GM18507 (cell line): ENCODE measurements around the gene NCOR2.

Source experiments
- DNase-seq: peaks from one replicate; pipeline ENCODE4 v3.0.0; 2011; ENCODE audit warnings: low read depth; ENCODE audit not compliant: insufficient read length; ENCODE audit errors: extremely low spot score
- FAIRE-seq: peaks from 2 replicates; lab custom pipeline; 2011; peaks lifted over from hg19 to GRCh38; lab: Jason Lieb, UNC

NCOR2 gene

DNA sequence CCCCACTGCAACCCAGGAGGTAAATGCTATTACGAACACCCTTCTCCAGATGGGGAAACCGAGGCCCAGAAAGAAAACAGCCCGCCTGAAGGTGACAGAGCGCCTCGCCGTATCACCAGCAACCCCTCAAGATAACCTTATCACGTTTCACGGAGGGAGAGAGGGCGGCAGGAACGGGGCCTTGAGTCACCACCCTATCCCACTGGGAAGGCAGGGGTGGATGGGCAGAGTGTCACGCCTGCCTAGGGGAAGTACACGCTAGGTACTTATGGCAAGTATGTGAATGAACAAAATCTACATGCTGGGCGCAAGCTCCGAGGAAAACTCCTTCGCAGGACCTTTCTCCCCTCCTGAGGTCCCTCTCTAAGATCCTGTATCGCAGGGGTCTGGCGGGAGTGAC lies 17.8 kb downstream of the NCOR2 start:
- FAIRE-seq (no peak), DNase-seq (no peak)

DNA sequence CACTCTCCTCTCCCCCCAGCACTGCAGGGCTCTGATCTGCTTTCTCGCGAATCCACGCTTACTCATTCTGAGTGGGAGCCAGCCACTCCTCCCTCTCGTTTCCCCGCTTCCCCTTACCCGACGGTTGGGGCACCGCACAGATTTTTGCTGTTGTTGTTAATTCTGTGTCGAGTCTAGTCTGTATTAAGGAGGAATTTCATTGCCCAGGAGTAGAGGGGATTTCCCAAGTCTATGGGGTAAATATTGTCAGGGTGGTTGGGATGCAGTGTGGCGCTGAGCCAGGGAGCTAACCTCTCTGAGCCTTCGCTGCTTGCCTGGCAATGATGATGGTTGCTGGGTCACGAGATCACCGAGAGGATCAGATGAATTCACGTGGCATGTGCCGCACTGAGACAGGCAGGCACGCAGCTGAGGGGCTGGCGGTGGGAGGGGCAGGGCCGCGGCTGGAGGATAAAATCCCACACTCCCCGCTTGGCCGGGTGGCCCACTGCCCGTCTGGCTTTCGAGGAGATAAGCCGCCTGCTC lies 18.5 kb downstream of the NCOR2 start:
- FAIRE-seq: peak; percentile 24
- no peak for DNase-seq

DNA sequence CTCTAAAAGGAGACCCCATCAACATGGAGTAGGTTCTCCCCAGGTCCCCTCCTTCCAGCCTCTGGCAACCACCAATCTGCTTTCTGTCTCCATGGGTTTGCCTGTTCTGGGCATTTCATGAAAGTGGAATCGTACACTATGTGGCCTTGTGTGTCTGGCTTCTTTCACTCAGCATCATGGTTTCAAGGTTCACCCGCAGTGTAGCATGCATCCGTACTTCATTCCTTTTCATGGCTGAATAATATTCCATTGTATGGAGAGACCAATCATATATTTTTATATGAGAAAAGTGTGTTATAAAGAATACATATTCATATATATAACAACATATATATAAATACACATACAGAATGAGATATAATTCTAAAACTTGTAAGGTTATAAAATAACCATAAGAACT lies 19.8 kb downstream of the NCOR2 start:
- FAIRE-seq (no peak), DNase-seq (no peak)

DNA sequence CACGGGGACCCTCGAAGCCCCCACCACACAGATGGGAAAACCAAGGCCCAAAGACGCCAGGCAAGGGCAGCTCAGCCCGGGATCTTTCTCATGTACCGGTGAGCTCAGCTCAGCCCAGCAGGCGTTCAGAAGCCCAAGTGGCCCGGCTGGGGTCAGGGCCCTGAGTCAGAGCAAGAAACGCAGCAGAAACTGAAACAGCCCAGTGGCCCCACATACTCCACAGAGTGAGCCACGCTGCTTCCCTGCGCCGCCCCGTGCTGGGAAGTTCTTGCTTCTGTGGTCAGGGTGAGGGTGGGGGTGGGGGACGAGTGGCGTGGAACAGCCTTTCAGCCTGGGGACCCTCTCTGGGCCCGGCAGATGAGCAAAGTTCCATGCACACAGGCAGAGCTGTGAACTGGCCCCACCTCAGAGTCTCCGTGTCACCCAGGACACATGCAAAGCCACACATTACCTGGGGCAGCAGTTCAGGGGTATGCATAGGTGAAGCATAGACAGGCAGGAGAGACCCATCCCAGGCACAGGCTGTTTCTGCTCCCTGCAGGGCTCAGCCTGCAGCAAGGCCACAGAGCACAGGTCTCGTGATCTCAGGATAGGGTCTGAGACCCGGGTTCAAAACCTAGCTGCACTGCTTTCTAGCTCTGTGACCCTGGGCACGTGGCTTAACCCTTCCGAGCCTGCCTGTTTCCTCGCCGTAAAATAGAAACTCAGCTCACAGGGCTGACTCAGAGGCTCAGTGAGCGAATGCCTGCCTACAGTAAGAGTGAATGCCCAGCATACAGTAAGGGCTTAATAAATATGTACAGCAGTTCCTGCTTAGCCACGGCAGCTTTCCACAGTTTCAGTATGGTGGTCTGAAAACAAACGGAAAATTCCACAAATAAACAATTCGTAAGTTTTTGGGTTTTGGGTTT lies 21.6 kb downstream of the NCOR2 start:
- FAIRE-seq: peak; percentile 99
- DNase-seq: peak; percentile 64

DNA sequence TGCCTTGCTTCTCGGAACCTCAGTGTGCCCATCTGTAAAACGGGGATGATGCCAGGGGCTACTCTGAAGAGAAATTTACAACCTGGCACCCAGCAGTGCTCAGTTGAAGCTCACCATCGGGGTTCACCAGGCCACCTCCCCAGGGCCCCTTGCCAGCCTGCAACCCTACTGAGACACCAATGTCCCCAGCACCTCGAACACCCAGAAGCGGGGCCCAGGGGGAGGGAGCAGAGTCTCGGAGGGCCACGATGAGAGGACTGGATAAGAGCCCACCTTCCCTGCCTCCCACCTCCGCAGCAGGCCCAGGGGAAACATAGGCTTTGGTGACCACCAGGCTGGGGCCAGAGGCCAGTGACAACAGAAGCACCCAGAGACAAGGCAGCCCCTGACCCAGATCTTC lies 22.4 kb downstream of the NCOR2 start:
- no peak for FAIRE-seq
- no peak for DNase-seq

DNA sequence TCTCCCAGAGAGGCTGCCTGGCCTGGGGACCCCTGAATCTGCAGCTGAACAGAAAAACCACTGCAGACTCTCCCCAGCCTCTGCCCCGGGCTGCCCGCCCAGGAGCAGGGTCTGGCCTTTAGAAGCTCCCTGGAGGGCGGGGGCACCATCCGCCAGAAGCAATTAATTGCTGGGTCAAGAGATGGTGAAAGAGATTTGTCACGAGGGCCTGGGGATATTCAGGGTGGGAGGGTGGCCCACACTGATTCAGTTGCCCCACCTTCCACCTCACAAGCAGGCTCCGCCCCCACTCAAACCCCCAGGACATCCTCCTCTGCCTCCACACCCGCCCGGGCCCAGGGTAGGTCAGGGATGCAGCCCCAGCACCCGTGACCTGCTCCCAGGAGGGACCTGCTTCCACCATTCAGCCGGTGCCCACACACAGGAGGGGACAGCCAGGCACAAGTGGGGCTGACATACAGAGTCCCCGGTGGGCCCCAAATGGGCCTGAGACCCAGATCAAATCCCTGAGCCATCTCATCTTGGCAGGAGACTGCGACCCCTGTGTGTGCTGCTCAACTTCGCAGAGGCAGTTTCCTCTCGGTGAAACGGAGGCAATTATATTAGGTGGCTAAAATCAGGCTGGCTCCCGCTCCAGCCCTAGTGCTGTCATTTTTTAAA lies 23.0 kb downstream of the NCOR2 start:
- FAIRE-seq (peak; percentile 56), DNase-seq (no peak)

DNA sequence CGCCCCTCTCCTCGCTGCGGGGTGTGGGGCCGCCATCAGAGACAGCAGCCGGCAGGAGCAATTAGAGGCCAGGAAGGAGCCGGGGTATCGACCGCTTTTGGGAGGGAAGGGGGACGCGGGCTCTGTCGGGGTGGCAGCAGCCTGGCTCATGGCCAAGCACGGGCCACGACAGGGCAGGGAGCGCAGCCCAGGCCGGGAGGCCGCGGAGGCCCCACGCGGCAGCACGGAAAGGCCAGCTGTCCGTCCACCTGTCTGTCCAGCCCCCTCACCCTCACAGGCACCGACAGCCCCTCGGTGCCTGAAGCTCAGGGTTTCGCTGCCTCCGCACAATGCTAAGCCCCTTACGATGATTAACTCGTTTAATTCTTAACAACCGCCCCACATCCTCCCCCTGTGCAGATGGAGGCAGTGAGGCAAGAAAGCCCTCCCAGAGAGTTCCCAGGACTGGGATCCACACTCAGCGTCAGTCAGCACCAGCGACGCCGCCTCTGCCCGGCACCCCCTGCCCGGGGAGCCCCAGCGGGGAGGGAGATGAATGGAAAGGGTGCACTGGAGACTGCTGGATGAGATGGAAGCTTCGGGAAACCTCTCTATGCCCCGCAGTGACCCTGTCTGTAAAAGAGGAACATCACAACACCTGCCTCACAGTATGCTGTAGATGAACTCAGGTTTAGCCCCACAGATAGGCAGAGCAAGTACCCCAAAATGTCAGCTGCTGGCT lies 23.7 kb downstream of the NCOR2 start:
- peak; percentile 54 for FAIRE-seq
- no peak for DNase-seq

DNA sequence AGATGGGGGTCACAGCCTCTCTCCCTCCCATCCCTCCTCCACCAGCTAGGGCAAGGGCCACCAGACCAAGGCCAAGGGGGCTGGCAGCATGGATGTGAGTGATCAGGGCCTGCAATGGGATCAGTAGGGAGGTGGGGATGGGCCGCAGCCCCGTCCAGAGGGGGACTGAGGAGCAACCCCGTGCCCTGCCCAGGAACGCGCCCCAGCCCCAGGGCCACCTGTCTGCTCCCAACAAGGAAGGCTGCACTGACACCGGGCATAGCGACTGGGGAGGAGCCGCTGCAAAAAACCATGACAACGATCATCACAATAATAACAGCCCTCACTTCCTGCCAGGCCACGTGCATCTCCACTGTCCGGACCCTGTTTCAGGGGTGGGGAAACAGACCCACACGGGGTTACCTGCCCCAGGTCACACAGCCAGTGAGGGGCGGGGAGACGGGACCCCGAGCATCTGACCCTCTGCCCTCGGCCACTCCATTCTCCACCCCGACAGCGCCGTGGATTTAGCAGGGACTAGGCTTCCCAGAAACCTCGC lies 24.3 kb downstream of the NCOR2 start:
- no peak for DNase-seq
- FAIRE-seq: peak; percentile 67

DNA sequence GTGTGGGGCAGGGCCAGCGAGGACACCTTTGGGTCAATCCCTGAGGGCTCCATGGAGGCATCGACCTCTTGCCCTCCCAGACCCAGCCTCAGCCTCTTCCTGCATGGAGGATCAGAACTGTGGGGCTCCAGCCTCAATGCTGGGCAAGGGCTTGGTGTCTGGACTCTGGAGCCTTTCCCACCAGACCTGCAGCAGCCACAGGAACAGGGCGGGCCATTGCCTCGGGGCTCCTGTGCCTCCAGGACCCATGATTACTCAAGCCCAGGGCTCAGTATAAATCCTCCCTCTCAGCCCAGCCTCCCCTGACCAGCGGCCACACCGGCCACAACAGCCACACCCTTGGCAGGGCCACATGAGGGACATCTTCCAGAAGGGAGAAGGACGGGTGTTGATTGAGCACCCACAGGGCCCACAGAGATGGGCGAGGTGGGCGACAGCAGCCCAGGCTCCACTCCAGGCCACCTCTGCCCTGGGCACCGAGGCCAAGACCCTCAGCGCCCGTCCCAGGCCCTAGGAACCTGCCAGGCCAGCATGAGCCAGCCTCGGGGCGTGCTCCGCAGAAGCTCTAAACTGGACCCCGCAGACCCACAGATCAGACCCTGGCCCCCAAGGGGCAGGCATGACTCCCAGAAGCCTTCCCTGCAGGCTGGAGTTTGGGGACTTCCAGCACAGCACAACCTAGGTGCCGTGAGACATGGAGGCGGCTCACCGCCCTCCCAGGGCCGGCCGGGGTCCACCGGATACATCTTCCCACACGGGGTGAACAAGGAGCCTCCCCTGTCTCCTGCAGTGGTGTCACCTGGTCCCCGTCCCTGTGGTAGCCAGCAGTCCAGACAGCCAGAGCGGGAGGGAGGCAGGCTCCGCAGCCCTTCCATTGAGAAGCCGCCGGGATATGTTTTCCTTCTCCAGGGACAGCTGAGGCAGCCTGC lies 25.1 kb downstream of the NCOR2 start:
- FAIRE-seq (no peak), DNase-seq (no peak)

DNA sequence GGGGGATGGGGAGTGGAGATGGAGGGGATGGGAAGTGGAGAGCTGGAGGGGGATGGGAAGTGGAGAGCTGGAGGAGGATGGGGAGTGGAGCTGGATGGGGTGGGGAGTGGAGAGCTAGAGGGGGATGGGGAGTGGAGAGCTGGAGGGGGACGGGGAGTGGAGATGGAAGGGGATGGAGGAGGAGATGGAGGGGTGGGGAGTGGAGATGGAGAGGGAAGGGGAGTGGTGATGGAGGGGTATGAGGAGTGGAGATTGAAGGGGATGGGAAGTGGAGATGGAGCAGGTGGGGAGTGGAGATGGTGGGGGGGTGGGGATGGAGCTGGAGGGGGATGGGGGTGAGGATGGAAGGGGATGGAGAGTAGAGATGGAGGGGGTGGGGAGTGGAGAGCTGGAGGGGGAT lies 26.1 kb downstream of the NCOR2 start:
- no peak for DNase-seq

DNA sequence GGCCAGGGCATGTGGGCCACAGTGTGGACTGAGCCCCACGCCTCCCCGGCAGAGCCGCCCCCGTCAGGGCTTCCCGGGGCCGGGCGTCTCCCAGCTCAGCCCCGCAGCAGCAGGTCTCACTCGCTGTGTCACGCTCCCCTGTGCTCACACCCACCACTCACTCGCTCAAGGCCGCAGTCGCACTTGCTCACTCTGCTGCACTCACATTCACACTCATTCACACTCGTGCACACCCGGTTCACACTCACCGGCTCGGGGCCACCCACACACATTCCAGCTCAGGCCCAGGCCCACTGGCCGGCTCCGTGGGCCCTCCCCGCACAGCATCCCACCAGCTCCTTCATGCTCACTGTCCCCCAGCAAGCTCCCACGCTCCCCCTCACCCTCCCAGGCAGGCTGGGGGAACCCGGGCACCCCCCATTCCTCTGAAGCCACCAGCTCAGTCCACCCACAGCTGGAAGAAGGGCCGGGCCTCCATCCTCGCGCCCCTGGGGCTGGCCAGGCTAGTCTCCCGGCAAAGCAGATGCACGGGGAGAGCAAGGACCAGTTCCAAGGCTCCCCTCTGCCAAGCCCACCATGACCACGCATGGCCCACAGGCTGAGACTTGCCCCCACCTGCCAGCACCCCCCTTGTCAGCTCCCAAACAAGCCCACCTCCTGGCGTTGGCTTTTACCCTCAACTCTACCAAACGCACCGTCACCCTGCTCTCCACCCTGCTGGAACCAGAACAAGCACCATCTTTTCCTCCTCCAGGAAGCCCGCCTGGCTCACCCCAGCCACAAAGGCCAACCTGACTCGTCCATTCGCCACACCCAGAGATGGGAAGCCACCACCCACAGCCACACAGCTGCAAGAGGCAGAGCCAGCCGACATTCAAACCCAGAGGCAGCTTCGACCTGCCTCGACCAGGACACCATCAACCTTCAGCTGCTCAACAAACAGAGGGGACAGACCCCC lies 28.0 kb downstream of the NCOR2 start:
- FAIRE-seq (no peak), DNase-seq (no peak)

More for the DNA sequence above, 26.1 kb downstream of the NCOR2 start:
- FAIRE-seq: no peak

DNA sequence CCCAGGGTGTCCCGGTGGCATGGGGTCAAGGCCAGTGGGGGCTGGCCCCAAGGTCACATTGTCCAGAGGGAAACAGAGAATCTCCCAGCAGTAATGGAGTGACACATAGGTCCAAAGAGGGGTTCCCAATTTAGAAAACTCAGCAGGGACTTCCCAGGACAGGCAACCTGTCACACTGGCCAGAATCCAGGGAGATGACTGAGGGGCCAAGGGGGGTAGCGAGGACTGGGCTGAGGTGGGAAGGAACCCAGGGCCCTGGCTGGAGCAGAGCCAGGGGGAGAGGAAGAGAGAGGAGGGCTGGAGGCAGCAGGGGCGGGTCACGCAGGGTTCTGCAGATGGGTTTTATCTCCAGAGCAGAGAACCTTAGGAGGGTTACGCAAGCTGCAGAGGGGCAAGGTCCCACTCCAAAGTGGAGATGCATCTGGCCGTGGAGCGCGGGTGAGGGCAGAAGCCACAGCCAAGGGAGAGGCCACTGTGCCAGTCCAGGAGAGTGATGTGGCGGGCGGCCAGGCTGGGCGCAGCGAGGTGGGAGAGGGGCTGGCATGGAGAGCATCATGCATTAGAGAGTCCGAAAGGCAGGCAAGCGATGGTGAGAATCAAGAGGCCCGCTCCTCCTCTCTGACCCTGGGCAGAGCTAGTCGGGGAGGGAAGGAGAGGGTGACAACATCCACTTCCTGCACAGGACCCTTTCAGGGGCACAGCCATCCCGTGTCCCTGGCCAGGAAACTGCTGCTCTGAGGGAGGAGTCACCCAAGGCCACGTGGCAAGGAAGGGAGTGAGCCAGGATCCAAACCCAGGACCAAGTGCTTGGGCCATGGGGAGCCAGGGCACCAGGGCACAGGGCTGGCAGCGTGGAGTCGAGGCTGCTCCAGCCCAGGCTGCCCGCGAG lies 29.0 kb downstream of the NCOR2 start:
- DNase-seq (no peak), FAIRE-seq (no peak)

DNA sequence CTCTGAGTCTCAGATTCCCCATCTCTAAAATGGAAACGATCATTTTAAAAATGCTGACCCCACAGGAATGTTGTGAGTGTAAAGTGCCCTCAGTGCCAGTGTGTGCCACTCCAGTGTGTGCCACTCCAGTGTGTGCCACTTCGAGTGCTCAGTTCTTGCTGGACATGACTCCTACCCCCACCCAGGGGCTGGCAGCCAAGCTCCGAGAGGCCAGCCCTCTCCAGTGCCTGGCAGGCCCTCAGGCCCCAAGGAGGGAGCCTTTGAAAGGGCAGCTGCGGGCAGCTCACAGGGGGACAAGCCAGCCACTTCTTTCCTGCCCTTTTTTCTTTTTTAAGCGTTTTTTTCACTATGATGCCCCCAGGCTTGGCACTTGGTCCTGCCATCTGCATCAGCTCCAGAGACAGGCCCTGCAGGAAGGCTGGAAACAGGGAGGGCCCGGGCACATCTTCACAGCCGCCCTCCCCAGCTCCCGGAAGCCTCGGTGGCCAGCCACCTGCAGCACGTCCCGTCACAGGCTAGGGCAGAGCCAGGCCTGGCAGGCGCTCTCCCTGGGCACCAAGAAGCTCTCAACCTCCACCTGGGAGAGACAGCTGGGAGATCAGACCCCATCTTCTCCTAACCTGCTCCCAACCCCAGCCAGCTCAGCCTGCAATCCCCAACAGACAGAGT lies 29.8 kb downstream of the NCOR2 start:
- FAIRE-seq: no peak
- DNase-seq: no peak

DNA sequence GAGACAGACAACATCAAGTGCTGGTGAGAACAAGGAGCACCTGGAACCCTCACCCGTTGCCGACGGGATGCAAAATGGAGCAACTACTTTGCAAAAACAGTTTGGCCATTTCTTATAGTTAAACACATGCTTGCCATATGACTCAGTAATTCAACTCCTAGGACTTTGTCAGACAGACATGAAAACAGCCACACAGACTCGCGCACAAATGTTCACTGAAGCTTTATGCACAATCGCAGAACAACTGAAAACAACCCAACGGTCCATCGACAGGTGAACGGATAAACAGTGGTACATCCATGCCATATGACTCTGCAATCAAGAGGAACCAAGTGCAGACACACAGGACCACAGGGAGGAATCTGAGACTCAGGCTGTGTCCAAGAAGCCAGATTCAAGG lies 30.8 kb downstream of the NCOR2 start:
- FAIRE-seq (no peak), DNase-seq (no peak)

DNA sequence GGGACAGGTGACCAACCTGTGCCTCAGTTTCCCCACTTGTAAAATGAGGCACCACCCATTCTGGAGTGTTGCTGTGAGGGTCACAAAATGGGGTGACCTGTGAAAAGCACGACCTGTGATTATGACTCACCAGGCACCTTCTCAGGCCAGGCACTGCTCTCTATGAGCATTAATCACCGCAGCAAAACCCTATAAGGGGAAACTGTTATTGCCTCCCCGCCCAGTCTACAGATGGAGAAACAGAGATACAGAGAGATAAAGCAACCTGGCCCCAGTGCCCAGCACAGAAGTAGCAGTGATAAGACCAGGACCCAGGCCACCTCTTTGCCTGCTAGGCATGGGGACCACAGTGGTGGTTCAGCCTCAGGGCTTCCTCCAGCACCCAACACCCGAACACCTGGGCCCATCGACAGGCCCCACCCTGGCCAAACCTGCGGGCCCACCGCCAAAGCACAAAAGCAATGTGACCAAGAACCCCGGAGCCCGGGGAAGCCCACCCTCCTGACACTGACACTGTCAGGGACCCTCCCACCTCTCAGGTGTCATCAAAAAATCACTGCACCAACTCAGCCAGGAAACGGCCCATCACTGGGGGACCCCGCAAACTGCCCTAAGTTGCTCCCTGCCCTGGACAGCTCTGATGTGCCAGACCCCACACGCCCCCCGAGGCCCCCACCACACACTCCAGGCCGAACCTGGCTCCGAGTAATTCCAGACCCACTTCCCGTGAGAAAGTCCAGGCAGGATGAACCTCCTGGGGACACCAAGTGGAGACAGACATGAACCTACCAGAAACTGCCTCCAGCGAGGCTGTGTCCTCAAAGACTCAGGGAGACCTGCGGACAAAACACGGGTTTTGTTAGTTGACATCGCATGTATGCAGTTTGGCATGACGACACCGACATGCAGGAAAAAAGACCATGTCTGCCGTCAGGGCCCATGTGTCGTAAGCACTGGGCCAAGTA lies 32.4 kb downstream of the NCOR2 start:
- no peak for FAIRE-seq
- DNase-seq: no peak
